HG02852 (cell line): ENCODE results near the gene TAMALIN.

Source experiments
- ATAC-seq: cut with Tn5 transposase; IDR thresholded peaks from one replicate; pipeline ENCODE4 v1.9.1; 2021; ENCODE audit warnings: mild to moderate bottlenecking, moderate library complexity; ENCODE audit not compliant: unreplicated experiment

Gene TAMALIN

DNA sequence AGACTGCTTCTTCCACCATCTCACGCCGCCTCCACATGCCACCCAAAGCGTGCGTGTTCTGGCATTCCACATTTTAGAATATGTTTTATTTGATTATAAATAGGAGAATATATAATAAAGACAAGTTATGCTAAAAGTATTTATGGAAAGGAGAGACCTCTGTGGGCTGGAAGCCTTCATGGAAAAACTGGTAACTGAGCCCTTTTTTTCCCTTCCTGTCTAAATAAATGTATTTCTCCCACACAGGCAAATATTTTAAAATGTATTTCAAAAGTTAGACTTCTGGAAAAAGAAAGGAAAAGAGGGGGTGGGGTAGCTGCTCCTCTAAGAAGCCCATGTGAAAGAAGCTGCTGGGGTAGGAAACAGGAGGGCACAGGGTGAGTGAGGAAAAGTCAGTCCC is 28.4 kb downstream of the TAMALIN start:
- no peak for ATAC-seq

DNA sequence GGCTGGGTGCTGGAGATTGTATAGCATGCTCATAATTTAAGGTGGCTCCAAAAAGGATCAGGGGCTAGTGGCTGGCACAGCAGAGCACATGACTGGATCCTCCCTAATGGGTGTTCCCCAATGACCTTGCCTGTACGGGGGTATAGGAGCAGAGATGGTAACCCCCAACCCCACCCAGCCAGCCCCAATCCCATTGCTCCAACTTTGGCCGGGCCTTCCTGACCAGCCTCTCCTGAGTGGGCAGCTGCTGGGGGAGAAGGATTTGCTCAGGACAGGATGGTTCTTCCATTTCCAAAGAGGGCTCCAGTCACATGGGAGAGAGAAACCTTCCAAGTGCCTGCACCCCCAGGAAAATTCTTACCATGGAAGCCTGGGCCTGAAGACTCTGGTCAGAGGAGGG is 29.2 kb downstream of the TAMALIN start:
- no peak for ATAC-seq

DNA sequence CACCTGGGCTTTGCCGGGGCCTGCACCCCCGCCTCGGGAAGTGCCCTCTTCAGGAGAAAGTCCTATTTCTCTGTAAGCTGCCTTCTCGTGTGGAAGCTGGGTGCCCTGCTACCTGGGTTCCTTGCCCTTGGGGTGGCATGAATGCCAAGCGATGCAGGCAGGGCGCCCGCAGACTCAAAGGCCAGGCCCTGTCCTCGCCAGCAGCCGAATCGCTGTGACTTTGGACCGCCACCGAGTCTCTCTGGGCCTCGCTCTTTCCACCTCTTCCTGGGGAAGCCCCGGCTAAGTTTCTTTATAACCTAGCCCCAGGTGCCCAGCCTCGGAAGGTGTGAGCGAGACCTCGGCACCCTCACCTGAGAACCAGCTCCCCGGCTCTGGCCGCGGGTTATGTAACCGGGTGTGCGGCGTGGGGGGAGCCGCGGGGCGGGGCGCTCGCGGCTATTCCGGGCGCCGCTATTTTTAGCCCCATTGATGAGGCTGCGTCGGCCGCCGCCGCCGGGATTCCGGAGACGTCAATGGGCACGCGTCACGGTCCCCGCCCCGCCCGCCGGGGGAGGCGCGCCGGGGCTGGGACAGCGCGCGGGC is 29.9 kb downstream of the TAMALIN start:
- ATAC-seq: peak; percentile 41

DNA sequence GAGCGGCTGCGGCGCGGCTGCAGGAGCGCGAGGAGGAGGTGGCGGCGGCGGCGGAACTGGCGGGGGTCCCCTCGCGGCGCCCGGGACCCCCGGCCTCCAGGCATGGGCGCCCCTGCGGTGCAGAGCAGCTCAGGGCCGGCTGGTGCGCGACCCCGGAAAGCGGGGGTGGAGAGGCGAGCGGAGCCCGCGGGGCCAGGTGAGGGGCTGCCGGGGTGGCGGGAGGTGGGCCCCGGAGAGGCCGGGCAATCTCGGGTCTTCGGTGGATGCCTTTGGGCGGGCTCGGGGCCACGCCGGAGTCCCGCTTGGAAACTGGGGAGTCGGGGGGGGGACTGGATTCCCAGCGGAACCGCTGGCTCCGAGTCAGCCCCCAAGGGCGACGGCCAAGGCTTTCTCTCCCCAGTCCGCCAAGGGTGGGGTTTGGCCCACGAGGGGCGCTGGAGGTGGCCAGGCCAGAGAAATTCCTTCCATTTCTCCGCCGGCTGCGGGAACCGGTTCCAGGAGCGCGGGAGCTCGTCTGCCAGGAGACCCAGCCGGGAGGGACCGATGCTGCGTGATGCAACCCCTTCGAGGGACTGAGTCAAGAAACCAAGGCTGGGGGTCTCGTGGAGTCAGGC is 30.6 kb downstream of the TAMALIN start:
- no peak for ATAC-seq

DNA sequence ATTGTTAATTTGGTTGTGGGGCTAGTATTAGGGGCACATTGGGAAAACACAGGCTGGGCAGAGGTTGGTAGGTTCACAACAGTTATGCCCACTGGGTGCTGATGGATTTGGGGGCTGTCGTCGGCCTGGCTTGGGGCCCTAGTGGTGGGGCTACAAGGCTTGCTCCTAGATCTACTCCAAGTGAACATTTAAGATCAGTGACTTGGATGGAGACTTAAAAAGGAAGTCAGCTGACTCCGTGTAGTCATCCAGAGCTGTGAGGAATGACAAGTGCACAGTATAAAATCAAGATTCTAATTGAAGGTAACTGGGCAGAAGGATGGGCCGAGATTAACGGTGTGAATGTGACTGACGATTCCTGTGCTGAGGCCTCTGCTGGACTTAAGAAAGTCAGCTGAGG is 31.7 kb downstream of the TAMALIN start:
- no peak for ATAC-seq

DNA sequence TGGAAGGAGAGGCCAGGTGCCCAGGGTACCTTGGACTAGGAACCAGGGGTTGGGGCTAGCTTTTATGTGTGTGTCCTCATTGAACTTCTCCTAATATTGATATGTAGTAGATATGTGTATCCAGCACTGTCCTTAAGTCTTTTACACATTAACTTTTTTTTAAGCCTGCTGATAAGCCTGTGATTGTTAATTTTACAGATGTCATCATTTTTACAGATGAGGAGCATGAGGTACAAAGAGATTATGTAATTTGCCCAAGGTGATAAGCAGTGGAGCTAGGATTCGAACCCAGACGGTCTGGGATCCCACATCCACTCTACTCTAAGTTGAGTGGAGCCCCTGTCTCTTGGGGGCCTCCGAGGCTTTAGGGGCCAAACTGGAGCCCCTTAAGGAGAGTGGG is 34.3 kb downstream of the TAMALIN start:
- no peak for ATAC-seq

DNA sequence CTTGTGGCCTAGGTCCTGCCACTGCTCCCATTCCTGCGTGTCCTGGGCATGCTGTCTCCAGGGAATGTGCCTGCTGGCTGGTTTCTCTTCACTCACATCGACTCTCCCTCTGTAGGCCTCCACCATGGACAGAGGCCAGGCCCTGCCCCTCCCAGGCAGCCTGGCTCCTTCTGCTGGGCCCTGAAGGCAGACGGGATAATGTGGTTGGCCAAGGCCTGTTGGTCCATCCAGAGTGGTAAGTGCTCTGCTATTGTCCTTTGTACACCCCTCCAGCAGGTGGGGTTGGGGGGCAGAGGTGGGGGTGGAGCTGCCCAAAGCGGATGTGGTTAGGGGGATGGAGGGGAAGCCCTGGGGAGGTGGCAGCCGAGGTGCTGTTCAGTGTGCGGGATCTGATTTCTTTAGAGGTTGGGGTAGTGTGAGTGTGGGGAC is 35.0 kb downstream of the TAMALIN start:
- ATAC-seq: no peak

DNA sequence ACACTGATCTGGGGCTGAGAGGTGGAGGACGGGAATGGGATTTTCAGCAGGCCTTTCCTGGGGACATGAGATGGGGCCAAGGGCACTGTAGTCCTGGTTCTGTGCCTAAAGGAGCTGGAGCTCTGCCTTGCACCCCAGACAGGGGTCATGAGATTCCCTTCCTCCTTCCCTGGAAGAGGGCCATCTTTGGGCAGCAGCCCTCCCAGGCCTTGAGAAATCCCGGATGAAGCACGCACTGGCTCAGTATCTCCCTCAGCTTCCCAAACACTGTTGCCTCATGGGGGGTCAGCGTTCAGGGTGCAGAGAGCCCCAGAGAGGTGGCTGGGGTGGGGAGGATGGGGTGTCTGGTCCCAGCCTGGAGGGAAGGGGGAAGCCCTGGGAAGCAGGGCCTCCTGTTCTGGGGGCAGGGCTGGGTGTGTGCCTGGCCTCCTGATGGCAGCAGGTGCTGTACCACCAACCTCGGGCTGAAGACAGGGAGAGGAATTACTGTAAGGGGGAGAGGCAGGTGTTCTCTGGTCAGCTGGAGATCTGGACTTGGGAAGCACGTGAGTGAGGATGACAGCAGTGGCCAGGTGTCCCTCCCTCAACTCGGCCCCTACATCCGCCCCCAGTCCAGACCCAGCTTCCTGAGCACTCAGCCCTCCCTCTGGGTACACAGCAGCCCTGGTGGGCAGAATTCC is 36.1 kb downstream of the TAMALIN start:
- ATAC-seq: no peak

DNA sequence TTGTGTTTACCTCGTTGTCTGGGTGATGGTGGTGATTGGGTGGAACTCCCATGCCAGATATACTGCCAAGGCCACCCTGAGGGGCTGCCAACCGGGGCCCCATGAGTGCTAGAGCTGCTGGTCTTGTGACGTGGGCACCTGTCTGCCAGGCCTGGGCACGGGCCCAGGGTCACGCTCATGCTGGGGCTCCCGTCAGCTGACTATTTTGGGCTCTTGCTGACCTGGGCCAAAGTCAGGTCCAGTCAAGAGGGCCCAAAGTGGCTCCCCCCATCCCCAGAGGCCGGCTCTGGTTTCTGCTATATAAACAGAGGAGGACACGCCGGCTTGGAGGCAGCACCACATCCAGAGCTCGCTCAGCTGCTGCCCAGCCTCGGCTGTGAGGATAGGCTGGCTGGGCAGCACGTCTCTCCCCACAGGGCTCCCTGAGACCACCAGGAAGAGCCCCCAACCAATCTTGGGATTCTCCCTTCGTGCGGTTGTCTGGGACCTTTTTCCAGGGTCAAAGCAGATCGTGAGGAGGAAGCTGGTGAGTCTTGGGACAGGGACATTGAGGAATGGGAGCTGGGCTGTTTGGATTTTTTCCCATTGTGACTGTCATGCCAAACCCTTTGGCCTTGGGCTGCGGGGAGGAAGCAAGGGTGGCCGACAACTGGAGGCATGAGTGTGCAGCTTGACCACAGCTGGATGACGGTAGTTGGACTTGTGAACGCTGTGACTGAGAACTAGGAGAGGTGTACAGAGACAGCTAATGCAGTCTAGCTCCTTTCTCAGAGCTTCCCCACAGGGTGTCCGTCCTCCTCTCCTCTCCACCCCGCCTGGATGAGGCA is 36.9 kb downstream of the TAMALIN start:
- no peak for ATAC-seq

DNA sequence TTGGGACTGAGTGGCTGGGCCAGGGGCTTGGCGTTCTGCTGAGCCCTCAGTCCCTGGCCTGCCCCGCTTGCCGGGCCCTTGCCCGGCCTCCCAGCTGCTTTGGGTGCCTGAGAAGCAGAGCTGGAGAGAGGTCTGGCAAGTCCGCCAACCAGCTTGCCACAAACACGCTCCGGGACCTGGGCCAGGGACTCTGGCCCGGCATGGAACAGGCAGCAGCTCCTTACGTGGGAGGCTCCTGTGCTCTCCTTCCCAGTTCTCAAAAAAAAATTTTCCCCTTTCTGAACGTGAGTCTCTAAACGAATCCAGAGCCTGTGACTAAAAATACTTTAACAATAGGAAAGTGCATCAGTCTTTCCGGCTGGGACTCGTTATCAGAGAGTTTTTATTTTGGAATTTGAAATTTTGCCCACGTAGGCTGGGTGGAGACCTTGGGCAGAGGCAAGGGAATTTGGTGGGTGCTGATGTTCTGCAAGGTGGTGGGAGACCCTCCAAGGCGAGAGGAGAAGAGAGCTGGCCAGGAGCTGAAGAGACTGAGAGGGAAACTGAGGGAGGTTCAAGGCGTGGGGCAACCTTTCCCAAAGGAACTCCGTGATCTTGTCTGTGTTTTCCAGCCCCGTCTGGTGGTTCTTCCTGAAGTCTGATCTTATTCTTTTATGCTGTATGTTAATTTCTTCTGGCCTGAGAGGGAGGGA is 37.7 kb downstream of the TAMALIN start:
- no peak for ATAC-seq

DNA sequence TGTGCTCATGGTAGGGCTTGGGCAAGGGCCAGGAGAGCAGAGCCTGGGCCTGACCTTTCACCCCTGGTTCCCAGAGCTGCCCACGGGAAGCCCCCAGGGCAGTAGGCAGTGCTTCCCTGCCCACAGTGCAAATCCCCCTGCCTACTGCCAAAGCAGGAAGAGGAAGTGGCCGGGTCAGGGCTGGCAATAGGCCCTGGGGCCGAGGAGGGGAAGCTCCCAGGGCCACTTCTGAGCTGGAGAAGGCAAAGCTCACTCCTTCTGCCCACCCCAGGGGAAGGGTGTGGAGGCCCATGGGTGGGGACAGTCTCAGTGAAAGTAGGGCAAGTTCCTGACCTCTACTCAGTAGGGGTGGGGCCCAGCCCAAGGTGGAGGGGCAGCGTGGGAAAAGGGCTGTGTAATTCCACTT is 39.1 kb downstream of the TAMALIN start:
- ATAC-seq: no peak

DNA sequence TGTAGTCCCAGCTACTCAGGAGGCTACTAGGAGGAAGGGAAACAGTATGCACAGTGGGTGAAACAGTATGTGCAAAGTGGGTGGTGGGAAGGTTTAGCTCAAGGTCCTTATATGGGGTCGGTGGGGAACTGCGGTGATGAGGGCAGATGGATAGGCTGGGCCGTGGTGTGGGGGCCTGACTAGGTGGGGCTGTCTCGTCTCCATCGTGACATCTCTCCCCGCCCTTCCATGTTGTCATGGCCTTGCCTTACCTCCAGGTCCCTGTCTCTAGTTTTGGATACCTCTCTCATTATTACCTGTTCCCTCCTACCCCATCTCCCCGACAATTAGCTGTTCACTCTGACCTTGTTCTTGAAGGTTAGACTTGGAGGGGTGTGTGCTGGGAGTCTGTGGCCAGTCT is 40.1 kb downstream of the TAMALIN start:
- no peak for ATAC-seq

DNA sequence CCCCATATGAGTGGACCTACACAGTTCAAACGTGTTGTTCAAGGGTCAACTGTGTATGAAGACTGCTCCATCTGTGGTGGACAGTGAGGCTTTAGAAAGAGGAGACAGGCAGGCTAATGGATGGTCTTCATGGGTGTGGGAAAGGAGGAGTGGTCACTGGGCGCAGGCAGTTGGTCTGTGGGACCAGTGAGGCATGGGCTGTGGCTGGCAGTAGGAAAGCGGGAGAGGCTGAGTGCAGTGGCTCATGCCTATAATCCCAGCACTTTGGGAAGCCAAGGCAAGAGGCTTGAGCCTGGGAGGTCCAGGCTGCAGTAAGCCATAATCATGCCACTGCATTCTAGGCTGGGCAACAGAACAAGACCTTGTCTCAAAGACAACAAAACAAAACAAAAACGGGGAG is 42.5 kb downstream of the TAMALIN start:
- no peak for ATAC-seq

DNA sequence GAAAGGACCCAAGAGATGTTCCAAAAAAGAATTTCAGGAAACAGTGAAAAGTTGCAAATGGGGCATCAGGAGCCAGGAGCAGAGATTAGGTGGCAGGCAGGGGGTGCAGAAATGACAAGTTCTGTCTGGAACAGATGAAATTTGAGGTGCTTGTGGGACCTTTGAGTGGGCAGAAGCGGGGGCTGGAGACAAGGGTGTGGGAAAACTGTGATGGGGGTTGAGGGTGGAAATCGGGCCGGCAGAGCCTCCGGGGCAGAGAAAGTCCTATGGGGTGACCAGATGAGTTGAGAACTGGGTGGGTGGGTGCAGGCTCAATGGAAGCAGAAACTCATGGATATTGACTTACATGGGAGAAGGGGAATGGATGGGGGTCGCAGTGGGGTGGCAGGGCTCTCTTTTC is 42.9 kb downstream of the TAMALIN start:
- no peak for ATAC-seq

DNA sequence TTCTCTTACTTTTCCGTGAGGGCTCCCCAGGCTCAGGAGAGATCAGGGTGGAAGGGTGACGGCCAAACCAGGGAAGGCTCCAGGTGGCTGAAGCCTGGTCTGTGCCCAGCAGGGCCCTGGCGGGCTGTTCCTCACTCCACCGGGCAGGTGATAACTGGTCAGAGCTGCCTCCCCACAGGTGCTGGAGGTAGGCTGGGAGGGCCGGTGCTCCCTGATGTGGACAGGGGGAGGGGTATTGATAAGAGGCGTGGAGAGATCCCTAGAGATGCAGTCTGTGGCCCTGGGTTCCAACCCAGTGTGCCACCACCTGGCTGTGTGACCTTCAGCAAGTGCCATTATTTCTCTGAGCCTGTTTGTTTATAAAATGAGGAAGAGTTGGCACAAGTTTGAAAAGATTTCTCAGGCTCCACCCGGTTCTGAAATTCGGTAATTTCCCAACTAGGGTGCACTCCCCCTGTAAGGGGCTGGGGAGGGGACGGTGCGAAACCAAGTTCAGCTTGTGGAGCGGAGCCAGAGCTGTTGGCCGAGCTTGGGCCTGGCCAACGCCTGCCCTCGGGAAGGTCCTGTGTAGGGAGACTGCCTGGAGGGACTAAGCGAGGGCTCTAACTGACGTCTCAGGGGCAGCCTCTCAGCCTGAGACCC is 43.5 kb downstream of the TAMALIN start:
- ATAC-seq: no peak

DNA sequence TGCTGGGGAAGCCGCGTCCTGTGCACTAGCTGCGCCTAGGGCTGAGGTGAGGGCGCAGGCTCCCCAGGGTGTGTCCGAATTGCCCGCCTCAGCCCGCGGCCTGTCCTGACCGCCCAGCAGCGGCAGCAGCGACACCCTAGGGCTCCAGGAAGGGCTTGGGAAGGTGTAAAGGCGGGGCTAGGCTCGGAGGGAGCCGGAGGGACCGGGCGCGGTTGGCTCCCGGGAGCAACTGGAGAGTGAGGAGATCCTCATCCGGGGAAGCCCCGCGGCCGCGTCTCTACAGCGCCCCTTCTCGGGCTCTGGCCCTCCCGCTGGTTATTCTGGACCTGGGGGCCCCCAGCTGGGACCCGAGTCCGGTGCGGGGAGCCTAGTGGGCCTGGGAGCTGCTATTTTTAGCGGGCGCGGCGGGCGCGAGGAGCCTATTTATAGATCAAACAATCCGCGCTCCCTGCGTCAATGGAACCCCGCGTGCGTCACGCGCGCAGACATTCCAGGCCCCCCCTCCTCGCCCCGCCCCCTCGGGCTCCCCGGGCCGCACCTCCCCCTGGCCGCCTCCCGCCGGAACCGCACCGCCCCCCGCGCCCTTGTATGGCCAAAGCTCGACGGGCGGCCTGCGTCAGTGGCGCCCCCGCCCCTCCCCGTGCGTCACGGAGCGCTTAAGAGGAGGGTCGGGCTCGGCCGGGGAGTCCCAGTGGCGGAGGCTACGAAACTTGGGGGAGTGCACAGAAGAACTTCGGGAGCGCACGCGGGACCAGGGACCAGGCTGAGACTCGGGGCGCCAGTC is 44.2 kb downstream of the TAMALIN start, which contains the start of gene NR4A1:
TSS of gene NR4A1 (plus strand) at position 685 of the 784 bp plus-strand sequence. CDS start 2,887 bp downstream, outside the sequence.
- ATAC-seq: peak; percentile 88

DNA sequence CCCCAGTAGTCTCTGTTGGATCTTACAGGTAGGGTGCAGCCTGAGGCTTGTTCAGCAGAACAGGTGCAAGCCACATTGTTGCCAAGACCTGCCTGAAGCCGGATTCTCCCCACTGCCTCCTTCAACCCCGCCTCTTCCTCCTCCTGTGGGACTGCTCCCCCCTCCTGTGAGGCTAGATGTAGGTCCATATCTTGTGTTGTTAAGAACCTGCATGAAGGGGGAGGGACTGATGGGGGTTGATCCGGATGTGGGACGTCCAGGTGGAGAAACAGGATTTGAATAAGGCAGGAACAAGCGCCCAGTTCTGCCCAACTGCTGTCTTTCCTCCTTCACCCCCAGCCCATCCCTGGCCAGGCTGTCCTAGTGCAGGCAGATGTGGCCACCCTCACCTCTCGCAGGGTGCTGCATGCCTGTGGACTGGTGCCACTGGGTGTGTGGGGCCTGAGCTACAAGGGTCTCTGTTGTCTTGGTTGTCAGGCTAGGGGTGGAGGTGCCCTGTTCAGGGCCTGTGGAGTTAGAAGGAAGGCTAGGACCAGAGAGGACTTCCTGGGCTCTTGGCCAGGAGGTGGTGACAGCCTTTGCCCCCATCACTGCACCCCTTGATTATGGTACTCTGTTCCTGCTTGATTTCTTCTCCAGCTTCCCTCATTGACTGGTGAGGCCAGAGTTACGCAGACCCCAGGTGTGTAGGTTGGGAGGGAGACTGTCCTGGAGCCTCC is 45.9 kb downstream of the TAMALIN start:
- no peak for ATAC-seq

DNA sequence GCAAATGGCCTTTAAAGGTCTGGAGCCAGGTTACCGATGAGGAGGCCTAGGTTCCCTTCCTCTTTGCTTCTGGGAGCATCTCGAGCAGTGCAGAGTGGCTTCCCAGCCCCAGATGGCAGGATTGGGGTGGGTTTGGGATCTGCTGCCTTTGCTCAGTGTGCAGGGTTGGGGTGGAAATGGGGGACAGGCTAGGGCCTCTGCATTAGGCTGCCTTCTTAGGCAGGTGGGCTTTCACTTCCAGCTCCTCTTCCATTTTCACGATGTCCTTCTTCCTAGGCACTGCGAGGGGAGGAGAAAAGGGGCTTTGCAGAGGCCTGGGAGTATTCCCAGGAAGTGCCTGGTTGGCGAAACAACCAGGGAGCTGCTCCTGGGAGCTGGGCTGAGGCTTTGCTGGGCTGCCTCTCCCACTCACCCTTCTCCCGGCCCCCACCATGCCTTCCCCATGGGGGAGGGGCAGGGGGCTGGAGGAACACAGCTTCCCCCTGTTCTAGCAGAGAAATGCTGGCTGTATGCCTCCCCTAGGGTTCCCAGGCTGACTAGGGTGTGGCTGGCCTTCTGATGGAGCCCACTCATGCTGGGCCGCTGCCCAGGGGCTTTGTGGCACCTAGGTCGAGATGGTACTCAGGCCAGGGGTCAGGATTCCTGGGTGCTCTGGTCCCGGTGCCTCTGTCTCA is 46.9 kb downstream of the TAMALIN start:
- ATAC-seq: no peak
